Hepatocyte (in vitro differentiated cells): ENCODE results near the gene NFKBIZ. TPM values are rescaled to one million over a fixed set of nuclear protein-coding genes. Genes with fewer than 3 reads are reported as not detected.

ENCODE experiments used
- DNase-seq: peaks from one replicate; pipeline ENCODE4 v3.0.0-alpha.2; 2016; ENCODE audit warnings: low spot score
- H2AFZ ChIP-seq: fragments of 200-600 bp; sonication (generic); 2 replicates; pipeline ENCODE4 v1.6.0; 2016; ENCODE audit warnings: antibody characterized with exemption, mild to moderate bottlenecking
- H3K27ac ChIP-seq: fragments of 200-600 bp; sonication (generic); 2 replicates; pipeline ENCODE4 v1.5.1; 2016; ENCODE audit warnings: mild to moderate bottlenecking
- H3K27me3 ChIP-seq: fragments of 200-600 bp; sonication (generic); 2 replicates; pipeline ENCODE4 v1.6.1; 2016
- H3K36me3 ChIP-seq: fragments of 200-600 bp; sonication (generic); replicated peaks from 2 replicates; pipeline ENCODE4 v1.5.1; 2016; ENCODE audit warnings: low read depth; ENCODE audit not compliant: insufficient read depth
- H3K4me1 ChIP-seq: fragments of 200-600 bp; sonication (generic); 2 replicates; pipeline ENCODE4 v1.5.1; 2016; ENCODE audit warnings: mild to moderate bottlenecking, moderate library complexity; ENCODE audit not compliant: insufficient read depth
- H3K4me2 ChIP-seq: fragments of 200-600 bp; sonication (generic); 2 replicates; pipeline ENCODE4 v1.6.0; 2016
- H3K4me3 ChIP-seq: fragments of 200-600 bp; sonication (generic); 2 replicates; pipeline ENCODE4 v1.5.1; 2016; ENCODE audit warnings: mild to moderate bottlenecking
- H3K79me2 ChIP-seq: fragments of 200-600 bp; sonication (generic); 2 replicates; pipeline ENCODE4 v1.6.0; 2017; ENCODE audit warnings: mild to moderate bottlenecking
- H3K9me2 ChIP-seq: fragments of 200-600 bp; sonication (generic); replicated peaks from 2 replicates; pipeline ENCODE4 v1.6.0; 2017; ENCODE audit warnings: mild to moderate bottlenecking; ENCODE audit not compliant: insufficient read depth
- H3K9me3 ChIP-seq: fragments of 200-600 bp; sonication (generic); 2 replicates; pipeline ENCODE4 v1.5.1; 2016; ENCODE audit warnings: low read depth, mild to moderate bottlenecking
- H4K20me1 ChIP-seq: fragments of 200-600 bp; sonication (generic); 2 replicates; pipeline ENCODE4 v1.6.0; 2016; ENCODE audit warnings: mild to moderate bottlenecking; ENCODE audit not compliant: insufficient read depth, poor library complexity, severe bottlenecking
- CTCF ChIP-seq: fragments of 200-600 bp; sonication (generic); IDR thresholded peaks from 2 replicates; pipeline ENCODE4 v1.5.1; 2016; ENCODE audit warnings: antibody characterized with exemption, mild to moderate bottlenecking; ENCODE audit not compliant: poor library complexity
- EZH2 ChIP-seq: fragments of 200-600 bp; sonication (generic); IDR thresholded peaks from 2 replicates; pipeline ENCODE4 v1.6.1; 2016; ENCODE audit warnings: antibody characterized with exemption, mild to moderate bottlenecking, borderline replicate concordance
- EZH2phosphoT487 ChIP-seq: fragments of 200-600 bp; sonication (generic); IDR thresholded peaks from one replicate; pipeline ENCODE4 v1.6.1; 2018; ENCODE audit warnings: antibody characterized with exemption, mild to moderate bottlenecking, low read depth, moderate library complexity; ENCODE audit not compliant: unreplicated experiment, severe bottlenecking
- WGBS: methylation state at CpG from one replicate; pipeline ENCODE4 v1.1.6; 2016; ENCODE audit warnings: low lambda C conversion rate; ENCODE audit errors: missing lambda C conversion rate; 5-methylcytosine and 5-hydroxymethylcytosine counted together
- polyA plus RNA-seq: library from polyadenylated mRNA; unstranded; fragments of >200 nt; fragmentation: Nextera tagmentation; extraction: Ambion mirVana; gene quantifications from 2 replicates; pipeline ENCODE4 v1.2.1, GENCODE V29; 2016
- total RNA-seq: library from RNA; depleted of rRNA; stranded (reverse); fragments of >200 nt; gene quantifications from 2 replicates; pipeline ENCODE4 v1.2.3, GENCODE V29; 2014

NFKBIZ gene
- total and polyA plus RNA-seq, 2 experiments from 2014 or later = 160 to 182 TPM

DNA sequence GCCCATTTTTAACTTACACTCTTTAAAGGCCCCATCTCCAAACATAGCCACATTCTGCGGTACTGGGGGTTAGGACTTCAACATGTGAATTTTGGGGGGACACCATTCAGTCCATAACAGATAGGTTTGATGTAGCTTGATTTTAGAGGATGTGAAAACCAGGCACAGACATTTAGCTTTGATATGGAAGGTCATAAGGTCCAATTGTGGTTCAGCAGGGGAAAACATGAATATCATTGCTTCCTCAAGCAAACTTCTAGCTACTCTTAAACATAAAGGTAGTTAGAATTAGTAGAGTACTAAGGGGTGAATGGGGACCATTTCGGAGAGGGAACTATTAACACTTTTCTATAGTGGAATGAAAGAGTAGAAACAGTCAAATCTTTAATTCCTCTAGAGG lies 13.6 kb upstream of the NFKBIZ start:
- Histone ChIP-seq H3K27ac (no peak overlapping the region), H3K4me1 (no peaks in the 10 kb centered on the region)

GRCh38 chr3:101836160-101836559 lies 13.2 kb upstream of the NFKBIZ start:
- TF ChIP-seq EZH2 = no peak
- no peak for TF ChIP-seq CTCF
- no peak for TF ChIP-seq EZH2phosphoT487
- peaks cover 21% of the 10 kb centered on the region for H3K79me2 ChIP-seq
- WGBS = 94% methylated on average over 6 of the region's 6 CpGs
- no peaks in the 10 kb centered on the region for H4K20me1 ChIP-seq
- no peaks in the 10 kb centered on the region for H3K4me1 ChIP-seq
- H3K9me2 ChIP-seq = no peaks in the 10 kb centered on the region
- no peak overlapping the region for H2AFZ ChIP-seq
- H3K27me3 ChIP-seq = no peaks in the 10 kb centered on the region
- H3K27ac ChIP-seq = no peak overlapping the region
- no peak for DNase-seq
- H3K4me2 ChIP-seq = no peak overlapping the region
- no peak overlapping the region for H3K4me3 ChIP-seq
- no peaks in the 10 kb centered on the region for H3K36me3 ChIP-seq
- H3K9me3 ChIP-seq = no peaks in the 10 kb centered on the region

More for the DNA sequence above, 13.6 kb upstream of the NFKBIZ start:
- Histone ChIP-seq H3K4me3 (no peak overlapping the region), H4K20me1 (no peaks in the 10 kb centered on the region), H3K9me3 (no peaks in the 10 kb centered on the region), H3K79me2 (peaks cover 26% of the 10 kb centered on the region), H3K9me2 (no peaks in the 10 kb centered on the region), H3K36me3 (no peaks in the 10 kb centered on the region), H2AFZ (no peak overlapping the region), H3K27me3 (no peaks in the 10 kb centered on the region), H3K4me2 (no peak overlapping the region)
- WGBS = 95% methylated on average over 2 of the region's 2 CpGs
- no peak for TF ChIP-seq EZH2
- TF ChIP-seq CTCF = no peak
- no peak for TF ChIP-seq EZH2phosphoT487
- no peak for DNase-seq

- Histone ChIP-seq H3K9me2 (no peaks in the 10 kb centered on the region), H3K27me3 (no peaks in the 10 kb centered on the region), H3K4me1 (no peaks in the 10 kb centered on the region), H3K9me3 (no peaks in the 10 kb centered on the region), H3K27ac (no peak overlapping the region), H3K79me2 (peaks cover 14% of the 10 kb centered on the region), H4K20me1 (no peaks in the 10 kb centered on the region), H2AFZ (no peak overlapping the region), H3K36me3 (no peaks in the 10 kb centered on the region), H3K4me3 (no peak overlapping the region), H3K4me2 (no peak overlapping the region)
- DNase-seq = no peak
- TF ChIP-seq CTCF (no peak), EZH2phosphoT487 (no peak), EZH2 (no peak)
- 78% methylated on average over 3 of the region's 3 CpGs for WGBS
These were observed 12.4 kb upstream of the NFKBIZ start for GRCh38 chr3:101836652-101837598.
